ENCODE data around the gene MYLK4.
A peak's percentile ranks its signal among the peaks of the same experiment; 100 is the strongest.

Gene MYLK4

DNA sequence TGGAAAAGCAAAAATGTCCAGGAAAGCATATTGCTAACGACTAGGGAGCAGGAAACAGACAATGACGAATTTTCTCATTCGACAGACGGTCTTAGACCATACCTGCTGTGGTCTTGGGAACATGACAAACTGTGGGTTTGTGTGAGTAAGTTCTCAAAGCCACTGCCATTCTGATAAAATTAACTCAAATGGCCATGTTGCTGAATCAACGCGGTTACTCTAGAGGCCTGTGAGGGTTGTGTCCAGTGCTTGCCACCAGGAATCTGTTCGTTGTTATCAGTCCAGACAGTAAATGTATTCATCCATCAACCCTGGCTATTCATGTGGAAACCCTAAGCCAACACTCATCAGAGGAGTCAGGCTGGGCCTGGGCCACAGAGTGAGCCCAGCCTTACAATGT is 124.3 kb downstream of the MYLK4 start:
- H3K4me3 ChIP-seq (replicated peaks; ENCODE audit: low read depth, low read length), result no peak overlapping the region
- peak; percentile 30 for DNase-seq (ENCODE audit: low read depth)
- TF ChIP-seq CTCF (IDR thresholded peaks at IDR 0.05; ENCODE audit: low read length, missing control alignments), result no peak

DNA sequence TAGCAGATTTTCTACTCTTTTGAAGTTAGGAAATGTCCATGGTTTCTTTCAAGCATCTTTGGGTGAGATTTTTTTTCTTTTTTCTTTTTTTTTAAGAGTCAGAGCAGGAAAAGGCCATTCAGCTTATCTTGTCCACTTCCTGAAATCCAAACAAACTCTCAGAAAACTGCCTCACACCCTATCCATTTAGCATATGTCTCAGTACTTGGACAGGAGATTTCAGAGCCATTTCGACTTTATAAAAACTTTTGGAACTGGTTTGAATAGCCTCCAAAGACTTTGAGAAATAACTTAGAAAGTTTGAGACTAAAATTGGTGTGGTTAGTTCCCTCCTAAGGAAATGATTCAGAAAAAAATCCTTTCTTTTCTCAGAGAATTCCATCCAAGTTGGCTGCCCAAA is 125.1 kb downstream of the MYLK4 start:
- H3K4me3 ChIP-seq (replicated peaks; ENCODE audit: low read depth, low read length), result no peak overlapping the region
- peak; percentile 71 for DNase-seq (ENCODE audit: low read depth)
- TF ChIP-seq CTCF (IDR thresholded peaks at IDR 0.05; ENCODE audit: low read length, missing control alignments), result no peak

- TF ChIP-seq CTCF (IDR thresholded peaks at IDR 0.05; ENCODE audit: low read length, missing control alignments), result no peak
- no peak overlapping the region for H3K4me3 ChIP-seq (replicated peaks; ENCODE audit: low read depth, low read length)
- no peak for DNase-seq (ENCODE audit: low read depth)
Measured at GRCh38 chr6:2624177-2624576, 126.5 kb downstream of the MYLK4 start.

- DNase-seq (ENCODE audit: low read depth), result no peak
- no peak for TF ChIP-seq CTCF (IDR thresholded peaks at IDR 0.05; ENCODE audit: low read length, missing control alignments)
- H3K4me3 ChIP-seq (replicated peaks; ENCODE audit: low read depth, low read length), result no peak overlapping the region
Measured at GRCh38 chr6:2623295-2623694, 127.4 kb downstream of the MYLK4 start.

DNA sequence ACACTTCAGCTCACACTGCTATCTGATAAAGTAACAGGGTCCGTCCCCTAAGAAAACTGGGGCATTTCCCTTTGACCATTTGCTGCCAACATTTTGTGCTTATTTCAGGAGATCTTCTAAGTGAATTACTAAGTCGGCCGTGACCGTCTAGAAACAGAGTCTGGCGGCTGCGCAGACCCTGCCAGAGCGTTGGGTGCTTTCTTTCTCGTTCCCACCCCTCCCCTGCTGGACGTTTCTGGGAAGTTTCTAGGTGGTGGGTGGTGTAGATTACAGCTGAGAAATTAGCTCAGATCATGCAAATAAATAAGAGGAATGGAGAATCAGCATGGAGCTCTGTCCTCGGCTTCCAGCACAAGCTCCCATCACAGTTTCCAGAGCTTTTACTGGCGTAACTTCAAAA is 128.1 kb downstream of the MYLK4 start:
- no peak overlapping the region for H3K4me3 ChIP-seq (replicated peaks; ENCODE audit: low read depth, low read length)
- TF ChIP-seq CTCF (IDR thresholded peaks at IDR 0.05; ENCODE audit: low read length, missing control alignments), result no peak
- DNase-seq (ENCODE audit: low read depth), result no peak

- no peak overlapping the region for H3K4me3 ChIP-seq (replicated peaks; ENCODE audit: low read depth, low read length)
- no peak for DNase-seq (ENCODE audit: low read depth)
- no peak for TF ChIP-seq CTCF (IDR thresholded peaks at IDR 0.05; ENCODE audit: low read length, missing control alignments)
Measured at GRCh38 chr6:2619651-2620050, 131.1 kb downstream of the MYLK4 start.

- TF ChIP-seq CTCF (IDR thresholded peaks at IDR 0.05; ENCODE audit: low read length, missing control alignments), result no peak
- no peak for DNase-seq (ENCODE audit: low read depth)
- no peak overlapping the region for H3K4me3 ChIP-seq (replicated peaks; ENCODE audit: low read depth, low read length)
Measured at GRCh38 chr6:2617729-2618128, 133.0 kb downstream of the MYLK4 start.
